Osteoblast (primary cell): Measurements from ENCODE around the gene GIMAP1. TPM values are rescaled to one million over a fixed set of nuclear protein-coding genes. Genes with fewer than 3 reads are reported as not detected.

Experiments
- DNase-seq: peaks from one replicate; pipeline ENCODE4 v3.0.0; 2011; ENCODE audit warnings: low spot score, mixed read lengths; ENCODE audit not compliant: insufficient read length; ENCODE audit errors: missing footprints
- H2AFZ ChIP-seq: 2 replicates; pipeline ENCODE4 v1.6.0; 2011; ENCODE audit warnings: mild to moderate bottlenecking, low read length
- H3K27ac ChIP-seq: 2 replicates; pipeline ENCODE4 v1.5.1; 2011; ENCODE audit warnings: mild to moderate bottlenecking, low read depth, low read length, moderate library complexity
- H3K27me3 ChIP-seq: 2 replicates; pipeline ENCODE4 v1.6.0; 2012; ENCODE audit warnings: mild to moderate bottlenecking, control low read depth, inconsistent platforms, low read length, moderate library complexity; ENCODE audit not compliant: insufficient read depth
- H3K36me3 ChIP-seq: 2 replicates; pipeline ENCODE4 v1.5.1; 2011; ENCODE audit warnings: mild to moderate bottlenecking, low read length, control low read depth, moderate library complexity; ENCODE audit not compliant: insufficient read depth
- H3K4me1 ChIP-seq: 2 replicates; pipeline ENCODE4 v1.5.1; 2011; ENCODE audit warnings: mild to moderate bottlenecking, low read length, control low read depth, moderate library complexity; ENCODE audit not compliant: insufficient read depth
- H3K4me2 ChIP-seq: 2 replicates; pipeline ENCODE4 v1.6.0; 2011; ENCODE audit warnings: mild to moderate bottlenecking, low read length; ENCODE audit not compliant: insufficient read depth
- H3K4me3 ChIP-seq: fragments of 200-600 bp; sonication (generic); 3 replicates; pipeline ENCODE4 v1.5.1; 2012; ENCODE audit warnings: mild to moderate bottlenecking, low read length, inconsistent platforms; ENCODE audit not compliant: insufficient read depth
- H3K79me2 ChIP-seq: 2 replicates; pipeline ENCODE4 v1.6.0; 2012; ENCODE audit warnings: mild to moderate bottlenecking, low read length, control low read depth, inconsistent platforms; ENCODE audit not compliant: insufficient read depth
- H3K9me3 ChIP-seq: 2 replicates; pipeline ENCODE4 v1.5.1; 2011; ENCODE audit warnings: low read depth, low read length, control low read depth
- H4K20me1 ChIP-seq: 2 replicates; pipeline ENCODE4 v1.6.0; 2012; ENCODE audit warnings: mild to moderate bottlenecking, low read length, control low read depth; ENCODE audit not compliant: insufficient read depth
- total RNA-seq: library from RNA; depleted of rRNA; stranded (reverse); fragments of >200 nt; gene quantifications from 2 replicates; pipeline ENCODE4 v1.2.3, GENCODE V29; 2012
- TF ChIP-seq, protein P1 (sequence below): IDR thresholded peaks from 2 replicates; pipeline ENCODE4 v1.5.1; 2011; ENCODE audit warnings: mild to moderate bottlenecking, low read depth, low read length, moderate library complexity; ENCODE audit errors: extremely low read depth

The GIMAP1 gene
- total RNA-seq, 1 donor: not detected

DNA sequence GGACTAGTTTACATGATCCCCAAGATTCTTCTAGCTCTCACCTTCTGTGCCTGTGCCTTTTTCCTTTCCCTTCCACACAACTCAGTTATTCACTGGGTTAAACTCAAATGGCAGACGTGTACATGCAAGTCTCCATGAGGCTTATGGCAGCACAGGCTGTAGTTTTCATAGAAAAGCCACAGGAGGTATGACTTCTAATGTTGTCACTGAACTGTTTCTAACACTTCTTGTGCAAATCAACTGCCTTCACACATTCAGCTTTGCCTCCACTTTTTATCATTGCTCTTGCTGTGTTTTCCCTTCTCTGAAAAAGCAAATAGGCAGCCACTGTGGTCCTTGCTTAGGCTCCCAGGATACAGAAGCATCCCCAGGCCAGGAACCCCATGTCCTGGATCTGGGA, 15.5 kb downstream of the GIMAP1 start:
- no peak for DNase-seq
- no peaks in the 10 kb centered on the region for H3K4me1 ChIP-seq
- no peak overlapping the region for H3K4me2 ChIP-seq
- H3K27me3 ChIP-seq: no peaks in the 10 kb centered on the region
- TF ChIP-seq, protein P1, sequence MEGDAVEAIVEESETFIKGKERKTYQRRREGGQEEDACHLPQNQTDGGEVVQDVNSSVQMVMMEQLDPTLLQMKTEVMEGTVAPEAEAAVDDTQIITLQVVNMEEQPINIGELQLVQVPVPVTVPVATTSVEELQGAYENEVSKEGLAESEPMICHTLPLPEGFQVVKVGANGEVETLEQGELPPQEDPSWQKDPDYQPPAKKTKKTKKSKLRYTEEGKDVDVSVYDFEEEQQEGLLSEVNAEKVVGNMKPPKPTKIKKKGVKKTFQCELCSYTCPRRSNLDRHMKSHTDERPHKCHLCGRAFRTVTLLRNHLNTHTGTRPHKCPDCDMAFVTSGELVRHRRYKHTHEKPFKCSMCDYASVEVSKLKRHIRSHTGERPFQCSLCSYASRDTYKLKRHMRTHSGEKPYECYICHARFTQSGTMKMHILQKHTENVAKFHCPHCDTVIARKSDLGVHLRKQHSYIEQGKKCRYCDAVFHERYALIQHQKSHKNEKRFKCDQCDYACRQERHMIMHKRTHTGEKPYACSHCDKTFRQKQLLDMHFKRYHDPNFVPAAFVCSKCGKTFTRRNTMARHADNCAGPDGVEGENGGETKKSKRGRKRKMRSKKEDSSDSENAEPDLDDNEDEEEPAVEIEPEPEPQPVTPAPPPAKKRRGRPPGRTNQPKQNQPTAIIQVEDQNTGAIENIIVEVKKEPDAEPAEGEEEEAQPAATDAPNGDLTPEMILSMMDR: no peak
- H3K79me2 ChIP-seq: no peaks in the 10 kb centered on the region
- H3K27ac ChIP-seq: no peak overlapping the region
- no peak overlapping the region for H3K4me3 ChIP-seq
- H4K20me1 ChIP-seq: no peaks in the 10 kb centered on the region
- no peaks in the 10 kb centered on the region for H3K9me3 ChIP-seq
- no peak overlapping the region for H2AFZ ChIP-seq
- no peaks in the 10 kb centered on the region for H3K36me3 ChIP-seq

DNA sequence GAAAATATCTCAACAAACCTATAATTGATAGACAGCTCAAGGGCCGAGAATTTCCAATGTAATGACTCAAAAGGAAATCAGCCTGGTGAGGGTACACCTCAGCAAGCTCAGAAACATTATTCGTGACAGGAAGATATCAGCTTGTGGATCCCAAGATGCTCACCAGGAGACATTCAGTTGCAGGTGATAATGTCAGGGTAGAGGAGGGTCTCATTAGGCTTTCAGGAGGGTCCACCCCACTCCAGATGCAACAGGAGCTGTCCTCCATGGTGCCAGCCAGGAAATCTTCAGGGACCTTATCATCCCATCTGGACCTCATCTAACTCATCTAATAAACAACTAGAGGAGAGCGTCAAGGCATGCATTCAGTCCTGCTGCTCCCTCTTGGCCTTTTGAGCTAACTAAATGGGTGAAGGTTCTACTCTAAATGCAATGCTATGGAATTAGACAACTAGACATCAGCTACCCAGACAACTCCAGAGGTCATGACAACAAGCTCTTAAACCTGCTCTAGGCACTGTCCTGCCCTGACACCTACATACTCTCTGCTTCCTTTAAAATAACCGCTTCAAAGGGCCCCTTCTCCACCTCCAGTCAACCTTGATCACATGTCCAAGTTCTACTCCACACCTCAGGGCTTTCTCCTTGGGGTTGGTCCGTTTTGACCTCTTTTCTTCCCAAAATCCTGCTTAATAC, 16.5 kb downstream of the GIMAP1 start:
- no peaks in the 10 kb centered on the region for H3K36me3 ChIP-seq

DNA sequence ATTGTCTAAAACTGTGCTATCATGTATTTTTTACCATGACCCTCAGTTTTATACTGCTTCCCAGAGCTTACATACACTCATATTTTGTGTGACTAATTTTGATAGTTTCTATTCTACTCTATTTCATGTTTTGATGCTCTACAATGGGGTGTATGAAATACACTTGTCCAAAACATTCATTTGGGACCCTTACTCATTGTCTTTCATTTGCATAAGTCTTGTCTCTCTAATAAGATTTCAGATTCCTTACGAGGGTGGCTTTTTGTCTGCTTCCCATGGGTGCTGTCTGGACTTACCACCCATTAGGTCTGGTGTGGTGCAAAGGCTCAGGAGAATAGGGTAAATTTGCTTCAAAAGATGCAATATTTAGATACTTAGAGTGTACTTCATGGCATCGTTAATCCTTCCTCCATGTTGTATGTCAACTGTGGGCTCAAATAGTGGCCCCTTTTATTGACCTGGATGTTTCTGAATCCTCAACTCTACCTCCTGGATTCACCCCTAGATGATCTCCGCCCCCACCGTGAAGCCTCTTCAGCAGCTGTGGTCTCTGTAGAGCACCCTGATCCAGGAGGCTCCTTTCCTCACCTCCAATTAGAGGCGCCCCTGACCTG, 17.2 kb downstream of the GIMAP1 start:
- TF ChIP-seq, protein P1: no peak
- Histone ChIP-seq H3K79me2 (no peaks in the 10 kb centered on the region), H3K36me3 (no peaks in the 10 kb centered on the region), H3K27me3 (no peaks in the 10 kb centered on the region), H3K4me2 (no peak overlapping the region), H3K4me3 (no peak overlapping the region), H4K20me1 (no peaks in the 10 kb centered on the region), H3K4me1 (no peaks in the 10 kb centered on the region), H2AFZ (no peak overlapping the region), H3K9me3 (no peaks in the 10 kb centered on the region), H3K27ac (no peak overlapping the region)
- DNase-seq: no peak

More for the DNA sequence above, 16.5 kb downstream of the GIMAP1 start:
- H3K4me2 ChIP-seq: no peak overlapping the region
- no peaks in the 10 kb centered on the region for H4K20me1 ChIP-seq
- no peak for DNase-seq
- no peaks in the 10 kb centered on the region for H3K79me2 ChIP-seq
- H3K9me3 ChIP-seq: no peaks in the 10 kb centered on the region
- H2AFZ ChIP-seq: no peak overlapping the region
- no peak overlapping the region for H3K4me3 ChIP-seq
- no peaks in the 10 kb centered on the region for H3K27me3 ChIP-seq
- TF ChIP-seq, protein P1: no peak
- no peaks in the 10 kb centered on the region for H3K4me1 ChIP-seq
- no peak overlapping the region for H3K27ac ChIP-seq

DNA sequence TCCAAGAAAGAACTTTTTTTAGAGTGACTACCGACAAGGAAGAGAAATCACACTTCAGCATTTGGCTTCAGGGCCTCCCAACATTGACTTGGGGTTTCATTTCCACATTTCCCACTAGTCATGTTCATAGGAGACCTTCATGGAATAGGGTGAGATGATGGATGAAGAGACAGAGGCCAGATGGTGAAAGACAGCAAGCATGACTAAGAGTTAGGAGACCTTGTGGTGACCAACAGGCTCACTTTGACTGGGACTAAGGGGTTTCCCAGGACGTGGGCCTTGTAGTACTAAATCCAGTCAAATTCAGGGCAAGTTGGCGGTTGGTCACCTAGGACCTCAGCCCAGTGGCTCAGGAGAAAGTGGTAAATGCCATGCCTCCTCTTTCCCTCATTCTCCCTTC, 17.8 kb downstream of the GIMAP1 start:
- TF ChIP-seq, protein P1: no peak
- H3K4me1 ChIP-seq: no peaks in the 10 kb centered on the region
- no peak for DNase-seq

More for the DNA sequence above, 17.8 kb downstream of the GIMAP1 start:
- no peaks in the 10 kb centered on the region for H4K20me1 ChIP-seq
- no peak overlapping the region for H3K4me3 ChIP-seq
- no peak overlapping the region for H3K27ac ChIP-seq
- H3K79me2 ChIP-seq: no peaks in the 10 kb centered on the region
- H3K4me2 ChIP-seq: no peak overlapping the region
- no peaks in the 10 kb centered on the region for H3K9me3 ChIP-seq
- no peaks in the 10 kb centered on the region for H3K27me3 ChIP-seq
- no peaks in the 10 kb centered on the region for H3K36me3 ChIP-seq
- no peak overlapping the region for H2AFZ ChIP-seq
